WTC11 (cell line): ENCODE data around the gene JUND. TPM values are rescaled to one million over a fixed set of nuclear protein-coding genes. Genes with fewer than 3 reads are reported as not detected.

Experiments
- ATAC-seq: fragments of 200-7000 bp; cut with Tn5 transposase; 2 replicates; pipeline ENCODE4 v1.10.0; 2021; ENCODE audit warnings: mild to moderate bottlenecking, moderate library complexity
- CTCF ChIA-PET: fragments of 300-600 bp; sonication (Branson Sonifier 250); formaldehyde crosslinking; loops from one replicate; lab custom pipeline; 2021; ENCODE audit warnings: antibody characterized with exemption; lab: Charles Lee
- POLR2A ChIA-PET: fragments of 350-600 bp; sonication (Branson Sonifier 250); formaldehyde crosslinking; loops from one replicate; lab custom pipeline; 2021; ENCODE audit warnings: antibody characterized with exemption; lab: Charles Lee
- DNase-seq: peaks from one replicate; pipeline ENCODE4 v3.0.0; 2021; ENCODE audit warnings: low spot score
- H3K27ac Mint-ChIP-seq: 2 replicates; pipeline ENCODE4 v1.8.0; 2021; ENCODE audit warnings: mixed read lengths
- H3K27me3 Mint-ChIP-seq: 2 replicates; pipeline ENCODE4 v1.8.0; 2021; ENCODE audit warnings: low read depth, mild to moderate bottlenecking, moderate library complexity, mixed read lengths
- H3K36me3 Mint-ChIP-seq: 2 replicates; pipeline ENCODE4 v1.8.0; 2021; ENCODE audit warnings: mixed read lengths
- H3K4me1 Mint-ChIP-seq: 2 replicates; pipeline ENCODE4 v1.8.0; 2022; ENCODE audit warnings: mixed read lengths
- H3K4me3 Mint-ChIP-seq: 2 replicates; pipeline ENCODE4 v1.8.0; 2021; ENCODE audit warnings: mild to moderate bottlenecking, moderate library complexity, mixed read lengths
- H3K9me3 Mint-ChIP-seq: 2 replicates; pipeline ENCODE4 v1.8.0; 2021; ENCODE audit warnings: mixed read lengths
- AR ChIP-seq: fragments of 250-450 bp; sonication (Bioruptor Pico); IDR thresholded peaks from 2 replicates; pipeline ENCODE4 v1.9.0; 2021; ENCODE audit warnings: mild to moderate bottlenecking
- CDX4 ChIP-seq: fragments of 250-450 bp; sonication (Bioruptor Pico); IDR thresholded peaks from 2 replicates; pipeline ENCODE4 v1.9.0; 2021; ENCODE audit warnings: moderate library complexity, mild to moderate bottlenecking, inconsistent platforms, borderline replicate concordance
- CTCF ChIP-seq: fragments of 200-600 bp; IDR thresholded peaks from 2 replicates; pipeline ENCODE4 v1.8.0; 2022; ENCODE audit warnings: antibody characterized with exemption
- ETV6 ChIP-seq: sonication (generic); formaldehyde crosslinking; IDR thresholded peaks from 2 replicates; pipeline ENCODE4 v1.8.1; 2022; ENCODE audit warnings: mild to moderate bottlenecking, missing genetic modification reagents
- FOXP1 ChIP-seq: sonication (generic); formaldehyde crosslinking; IDR thresholded peaks from 2 replicates; pipeline ENCODE4 v1.8.0; 2022; ENCODE audit warnings: missing genetic modification reagents, mild to moderate bottlenecking, moderate library complexity, borderline replicate concordance
- GABPB1 ChIP-seq: sonication (generic); formaldehyde crosslinking; IDR thresholded peaks from 2 replicates; pipeline ENCODE4 v1.8.1; 2023; ENCODE audit warnings: mild to moderate bottlenecking, missing genetic modification reagents
- HMGXB4 ChIP-seq: sonication (generic); formaldehyde crosslinking; IDR thresholded peaks from 2 replicates; pipeline ENCODE4 v1.8.1; 2023; ENCODE audit warnings: mild to moderate bottlenecking, moderate library complexity, missing genetic modification reagents
- RORB ChIP-seq: fragments of 250-450 bp; sonication (Bioruptor Pico); IDR thresholded peaks from 2 replicates; pipeline ENCODE4 v1.9.0; 2021; ENCODE audit warnings: mild to moderate bottlenecking
- SMAD3 ChIP-seq: sonication (generic); formaldehyde crosslinking; IDR thresholded peaks from 2 replicates; pipeline ENCODE4 v1.8.0; 2022; ENCODE audit warnings: missing genetic modification reagents, mild to moderate bottlenecking, borderline replicate concordance
- SP1 ChIP-seq: sonication (generic); formaldehyde crosslinking; conservative IDR thresholded peaks from 2 replicates; pipeline ENCODE4 v1.8.1; 2022; ENCODE audit warnings: missing genetic modification reagents
- USF1 ChIP-seq: sonication (generic); formaldehyde crosslinking; IDR thresholded peaks from 2 replicates; pipeline ENCODE4 v1.8.0; 2022; ENCODE audit warnings: mild to moderate bottlenecking, missing genetic modification reagents
- USF2 ChIP-seq: sonication (generic); formaldehyde crosslinking; IDR thresholded peaks from 2 replicates; pipeline ENCODE4 v1.8.1; 2023; ENCODE audit warnings: mild to moderate bottlenecking, missing genetic modification reagents, moderate library complexity
- ZNF121 ChIP-seq: sonication (generic); formaldehyde crosslinking; IDR thresholded peaks from 2 replicates; pipeline ENCODE4 v1.8.0; 2023; ENCODE audit warnings: missing genetic modification reagents
- ZNF232 ChIP-seq: sonication (generic); formaldehyde crosslinking; IDR thresholded peaks from 2 replicates; pipeline ENCODE4 v1.8.0; 2022; ENCODE audit warnings: mild to moderate bottlenecking, missing genetic modification reagents
- ZNF423 ChIP-seq: fragments of 250-450 bp; sonication (Bioruptor Pico); IDR thresholded peaks from 2 replicates; pipeline ENCODE4 v2.1.2; 2022; ENCODE audit warnings: mild to moderate bottlenecking, moderate library complexity
- ZNF512 ChIP-seq: sonication (generic); formaldehyde crosslinking; IDR thresholded peaks from 2 replicates; pipeline ENCODE4 v1.8.1; 2022; ENCODE audit warnings: missing genetic modification reagents, borderline replicate concordance
- total RNA-seq: library from RNA; stranded (reverse); gene quantifications from 3 replicates; pipeline ENCODE4 v1.2.3, GENCODE V29; 2021

The JUND gene
- total RNA-seq, 1 experiment from 2014 or later, result 121 TPM

GRCh38 chr19:18279516-18280246 lies 1.7 kb downstream of the JUND start (continued):
- TF ChIP-seq USF1 (CRISPR knock-in tag) (0 out of 2 replicates have a peak, but pooled peaks have one; percentile 5), ZNF232 (CRISPR knock-in tag) (no peak), ZNF512 (0 out of 2 replicates have a peak, but pooled peaks have one; percentile 26), ETV6 (peak; percentile 62; the same call in 1 of the 2 replicates), CTCF (peak; percentile 76), HMGXB4 (CRISPR knock-in tag) (peak; percentile 62), FOXP1 (CRISPR knock-in tag) (0 out of 2 replicates have a peak, but pooled peaks have one; percentile 19)
- TF ChIP-seq, all 79 proteins: peak for 10

- ChIA-PET CTCF (interaction anchor here (0.7 to 6.8 kb wide), 60 partner anchors 8 to 1305 kb away, joined by 3 to 240 read pairs (median 8); partner anchors contain the start of genes GDF15, LSM4, MPV17L2 and PDE4C), POLR2A (interaction anchor here (0.6 to 5.1 kb wide), 23 partner anchors 9 to 1106 kb away, joined by 3 to 200 read pairs (median 7); partner anchors contain the start of genes LSM4, MPV17L2, RAB3A and SSBP4)
- ATAC-seq (no peak), DNase-seq (no peak)
- Mint-ChIP-seq H3K9me3 (no peaks in the 10 kb centered on the region), H3K36me3 (peaks cover 12% of the 10 kb centered on the region), H3K4me3 (peak overlapping the region; percentile 96), H3K27ac (peak overlapping the region; percentile 99), H3K4me1 (peaks cover 24% of the 10 kb centered on the region), H3K27me3 (no peaks in the 10 kb centered on the region; the same call in 1 of the 2 replicates)
- TF ChIP-seq SMAD3 (CRISPR knock-in tag), result 0 out of 2 replicates have a peak, but pooled peaks have one; percentile 51
- TF ChIP-seq USF1 (CRISPR knock-in tag), result 0 out of 2 replicates have a peak, but pooled peaks have one; percentile 8
- TF ChIP-seq CTCF, result no peak
- no peak for TF ChIP-seq SP1 (CRISPR knock-in tag)
- TF ChIP-seq GABPB1 (CRISPR knock-in tag), result no peak
- no peak for TF ChIP-seq USF2
- no peak for TF ChIP-seq ZNF121 (CRISPR knock-in tag)
- TF ChIP-seq RORB, result 0 out of 2 replicates have a peak, but pooled peaks have one; percentile 22
- TF ChIP-seq AR (CRISPR knock-in tag), result no peak
- TF ChIP-seq CDX4 (CRISPR knock-in tag), result no peak
- no peak for TF ChIP-seq ZNF423 (CRISPR knock-in tag)
Observed at GRCh38 chr19:18279266-18279515, 2.2 kb downstream of the JUND start.
